PC-9 (cell line): ENCODE measurements around the gene PIK3C2G. TPM values are rescaled to one million over a fixed set of nuclear protein-coding genes. Genes with fewer than 3 reads are reported as not detected.

Experiments used
- BruUV-seq: library from RNA; stranded (reverse); fragments of 400-500 nt; replicated peaks from 2 replicates; lab custom pipeline; 2021; lab: Mats Ljungman, UMichigan
- CTCF ChIA-PET: fragments of 300-600 bp; sonication (Branson Sonifier 250); formaldehyde crosslinking; loops from one replicate; lab custom pipeline; 2022; ENCODE audit warnings: antibody characterized with exemption; lab: Charles Lee
- POLR2A ChIA-PET: fragments of 300-600 bp; sonication (Branson Sonifier 250); formaldehyde crosslinking; loops from one replicate; lab custom pipeline; 2022; ENCODE audit warnings: antibody characterized with exemption; ENCODE audit not compliant: unreplicated experiment; lab: Charles Lee
- DNase-seq, 2 experiments: peaks; one replicate each; pipeline versions ENCODE4 v3.0.0 to v3.0.0-alpha.2; 2015 to 2022; ENCODE audit warnings: mixed read lengths in 1 of 2
- H2AFZ ChIP-seq: fragments of 200-600 bp; sonication (generic); 2 replicates; pipeline ENCODE4 v1.8.1; 2017; ENCODE audit warnings: antibody characterized with exemption
- H3F3A ChIP-seq: fragments of 200-600 bp; sonication (generic); 2 replicates; pipeline ENCODE4 v1.8.1; 2017; ENCODE audit warnings: antibody characterized with exemption, mild to moderate bottlenecking, low read depth; ENCODE audit not compliant: insufficient read depth
- H3K27ac ChIP-seq: fragments of 200-600 bp; sonication (generic); 2 replicates; pipeline ENCODE4 v1.6.1; 2016; ENCODE audit warnings: mixed run types
- H3K27me3 ChIP-seq: fragments of 200-600 bp; sonication (generic); 2 replicates; pipeline ENCODE4 v1.6.1; 2016; ENCODE audit warnings: low read depth, mixed run types; ENCODE audit not compliant: insufficient read depth
- H3K36me3 ChIP-seq: fragments of 200-600 bp; sonication (generic); 2 replicates; pipeline ENCODE4 v1.6.1; 2016; ENCODE audit warnings: low read depth, mixed run types
- H3K4me1 ChIP-seq: fragments of 200-600 bp; sonication (generic); replicated peaks from 2 replicates; pipeline ENCODE4 v1.6.1; 2016; ENCODE audit warnings: mixed run types; ENCODE audit not compliant: insufficient read depth
- H3K4me2 ChIP-seq: fragments of 200-600 bp; sonication (generic); 2 replicates; pipeline ENCODE4 v1.6.1; 2017; ENCODE audit warnings: mixed run types
- H3K4me3 ChIP-seq: fragments of 200-600 bp; sonication (generic); 2 replicates; pipeline ENCODE4 v1.6.1; 2016; ENCODE audit warnings: mixed run types
- H3K79me2 ChIP-seq: fragments of 200-600 bp; sonication (generic); 2 replicates; pipeline ENCODE4 v1.6.1; 2017; ENCODE audit warnings: low read depth, mixed run types
- H3K9me2 ChIP-seq: fragments of 200-600 bp; sonication (generic); 2 replicates; pipeline ENCODE4 v1.8.1; 2017; ENCODE audit warnings: mild to moderate bottlenecking; ENCODE audit not compliant: insufficient read depth
- H3K9me3 ChIP-seq: fragments of 200-600 bp; sonication (generic); 2 replicates; pipeline ENCODE4 v1.8.1; 2016; ENCODE audit warnings: low read depth; ENCODE audit not compliant: insufficient read depth
- H4K20me1 ChIP-seq: fragments of 200-600 bp; sonication (generic); 2 replicates; pipeline ENCODE4 v1.8.1; 2017; ENCODE audit not compliant: insufficient read depth
- CTCF ChIP-seq: fragments of 200-600 bp; sonication (generic); conservative IDR thresholded peaks from 2 replicates; pipeline ENCODE4 v1.6.1; 2017; ENCODE audit warnings: mixed run types, antibody characterized with exemption, mild to moderate bottlenecking, moderate library complexity
- EZH2 ChIP-seq: fragments of 200-600 bp; sonication (generic); IDR thresholded peaks from 2 replicates; pipeline ENCODE4 v1.8.0; 2017; ENCODE audit warnings: antibody characterized with exemption, low read depth
- intact Hi-C: fragments of 100-400 bp; cut with micrococcal nuclease; formaldehyde crosslinking; loops from one replicate; pipeline ENCODE4 v1.10.0; 2022; ENCODE audit not compliant: unreplicated experiment
- total RNA-seq: library from RNA; stranded (reverse); gene quantifications from 2 replicates; pipeline ENCODE4 v1.2.3, GENCODE V29; 2021

The PIK3C2G gene
- total RNA-seq, 1 experiment from 2014 or later = 1.4 TPM

- H3K9me2 ChIP-seq = peaks cover 9% of the 10 kb centered on the region; the same call in 1 of the 2 replicates
- no peaks in the 10 kb centered on the region for H3K36me3 ChIP-seq
- H3K27ac ChIP-seq = no peak overlapping the region
- H3K4me1 ChIP-seq = no peaks in the 10 kb centered on the region
- CTCF ChIA-PET = no interaction called here
- no peak for DNase-seq
- no peak overlapping the region for H2AFZ ChIP-seq
- no peaks in the 10 kb centered on the region for H3K27me3 ChIP-seq
- TF ChIP-seq CTCF (no peak), EZH2 (no peak)
- no peaks in the 10 kb centered on the region for H3F3A ChIP-seq
- no peaks in the 10 kb centered on the region for H4K20me1 ChIP-seq
- no peak overlapping the region for H3K4me2 ChIP-seq
- intact Hi-C loops = no loop called here
- H3K9me3 ChIP-seq = no peaks in the 10 kb centered on the region
- POLR2A ChIA-PET = no interaction called here
- H3K4me3 ChIP-seq = no peak overlapping the region
- H3K79me2 ChIP-seq = no peaks in the 10 kb centered on the region
- BruUV-seq = no TSS peak
Measured at GRCh38 chr12:18267427-18268099, 6.2 kb downstream of the PIK3C2G start.

GRCh38 chr12:18270958-18271460 lies 9.7 kb downstream of the PIK3C2G start:
- Histone ChIP-seq H3K4me2 (no peak overlapping the region), H3K79me2 (no peaks in the 10 kb centered on the region), H3K27me3 (no peaks in the 10 kb centered on the region), H3K9me3 (no peaks in the 10 kb centered on the region), H3K36me3 (no peaks in the 10 kb centered on the region), H4K20me1 (no peaks in the 10 kb centered on the region), H3K4me3 (no peak overlapping the region), H3K4me1 (0 out of 2 replicates have a peak, but pooled peaks cover 3% of the 10 kb centered on the region), H2AFZ (no peak overlapping the region), H3F3A (no peaks in the 10 kb centered on the region), H3K9me2 (no peaks in the 10 kb centered on the region; the same call in 1 of the 2 replicates), H3K27ac (no peak overlapping the region)
- intact Hi-C loops = no loop called here
- no TSS peak for BruUV-seq
- DNase-seq = no peak
- ChIA-PET POLR2A (no interaction called here), CTCF (no interaction called here)
- TF ChIP-seq CTCF = no peak

- no peak for TF ChIP-seq CTCF
- no peak for TF ChIP-seq EZH2
- H3K79me2 ChIP-seq = no peaks in the 10 kb centered on the region
- no peak overlapping the region for H2AFZ ChIP-seq
- DNase-seq = peak; percentile 32 to 45
- peaks cover 10% of the 10 kb centered on the region; the same call in 1 of the 2 replicates for H3K4me1 ChIP-seq
- H4K20me1 ChIP-seq = no peaks in the 10 kb centered on the region
- no peaks in the 10 kb centered on the region for H3K36me3 ChIP-seq
- H3K9me2 ChIP-seq = no peaks in the 10 kb centered on the region; the same call in 1 of the 2 replicates
- no peaks in the 10 kb centered on the region for H3K27me3 ChIP-seq
- no peak overlapping the region for H3K4me3 ChIP-seq
- no peak overlapping the region for H3K4me2 ChIP-seq
- CTCF ChIA-PET = interaction anchor here (1.5 kb wide), 1 partner anchor 44 kb away, joined by 6 read pairs; no protein-coding TSS in a partner anchor
- H3K9me3 ChIP-seq = no peaks in the 10 kb centered on the region
- no peak overlapping the region for H3K27ac ChIP-seq
- H3F3A ChIP-seq = no peaks in the 10 kb centered on the region
- BruUV-seq = no TSS peak
- POLR2A ChIA-PET = interaction anchor here (0.6 kb wide), 1 partner anchor 802 kb away, joined by 5 read pairs; no protein-coding TSS in a partner anchor
- intact Hi-C loops = loop anchor here (1.0 kb wide), 1 partner anchor 15 kb away; the partner anchor contains the start of gene PIK3C2G
Measured at GRCh38 chr12:18275981-18276380, 14.7 kb downstream of the PIK3C2G start.
